ENCODE measurements around the gene KCNT1.

GRCh38 chr9:135729480-135729879 is 27.5 kb downstream of the KCNT1 start:
- TF ChIP-seq CTCF (IDR thresholded peaks at IDR 0.05) (no peak), POLR2A (IDR thresholded peaks at IDR 0.05) (no peak)

Data from thyroid gland (tissue), 4 donors.